GM21529 (cell line): ENCODE results near the gene NRG4.
A peak's percentile ranks its signal among the peaks of the same experiment; 100 is the strongest.
"Not testable (repeated sequence)": the region's sequence is repeated elsewhere in the genome, so short reads cannot be mapped to it uniquely, and the experiment has no call there.

Source experiments
- ATAC-seq: cut with Tn5 transposase; IDR thresholded peaks from one replicate; pipeline ENCODE4 v1.9.1; 2021; ENCODE audit not compliant: unreplicated experiment

Gene NRG4

DNA sequence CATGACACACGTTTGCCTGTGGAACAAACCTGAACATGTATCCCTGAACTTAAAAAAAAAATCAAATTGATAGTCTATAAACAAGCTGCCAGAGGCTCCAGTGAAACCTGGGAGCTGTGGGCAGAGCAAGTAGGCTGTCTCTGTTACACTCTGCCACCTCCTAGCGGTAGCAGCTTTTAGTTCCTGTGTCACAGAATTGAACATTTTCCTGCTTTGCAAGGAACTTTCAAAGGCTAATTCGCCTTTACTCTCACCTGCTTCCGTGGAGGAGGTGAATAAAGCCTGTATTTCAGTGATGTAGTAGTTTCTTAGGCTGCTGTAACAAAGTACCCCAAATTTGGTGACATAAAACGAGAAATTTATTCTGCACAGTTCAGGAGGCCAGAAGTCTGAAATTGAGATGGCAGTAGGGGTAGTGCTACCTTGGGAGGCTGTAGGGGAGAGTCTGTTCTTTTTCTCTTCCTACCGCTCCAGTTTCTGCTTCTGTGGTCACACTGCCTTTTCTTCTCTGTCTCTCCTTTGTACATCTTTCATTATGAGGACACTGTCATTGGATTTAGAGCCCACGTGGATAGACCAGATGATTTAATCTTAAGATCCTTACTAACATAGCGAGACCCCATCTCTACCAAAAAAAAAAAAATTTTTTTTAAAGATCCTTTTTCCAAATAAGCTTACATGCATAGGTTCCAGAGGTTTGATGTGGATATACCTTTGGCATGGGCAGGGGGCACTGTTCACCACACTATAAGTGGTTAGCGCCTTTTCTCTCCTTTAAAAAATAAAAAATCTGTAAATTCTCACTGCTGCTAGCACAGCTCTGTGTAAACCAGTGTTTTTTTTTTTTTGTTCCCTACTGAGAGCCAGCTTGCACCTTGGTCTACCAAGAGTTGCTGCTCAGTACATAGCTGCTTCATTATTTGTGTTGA is 83.3 kb downstream of the NRG4 start:
- ATAC-seq, result no peak

DNA sequence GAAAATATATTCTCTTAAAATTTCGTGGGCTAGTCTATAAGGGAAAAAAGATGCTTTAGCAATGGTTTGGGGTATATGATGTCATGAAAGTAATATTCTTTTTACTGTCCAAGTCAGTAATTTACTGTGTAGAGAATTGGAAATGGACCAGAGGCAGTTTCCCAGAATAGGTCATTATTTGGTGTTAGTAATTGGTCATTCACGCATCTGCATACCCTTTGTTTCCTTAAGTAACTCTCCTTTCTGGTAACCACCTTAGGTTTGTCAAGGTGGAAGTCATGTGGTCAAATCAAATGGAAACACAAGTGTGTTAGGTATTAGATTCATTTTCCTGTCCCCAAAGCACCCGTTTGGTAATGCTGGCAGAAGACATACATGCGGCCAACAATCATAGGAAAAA is 84.6 kb downstream of the NRG4 start:
- ATAC-seq, result no peak

DNA sequence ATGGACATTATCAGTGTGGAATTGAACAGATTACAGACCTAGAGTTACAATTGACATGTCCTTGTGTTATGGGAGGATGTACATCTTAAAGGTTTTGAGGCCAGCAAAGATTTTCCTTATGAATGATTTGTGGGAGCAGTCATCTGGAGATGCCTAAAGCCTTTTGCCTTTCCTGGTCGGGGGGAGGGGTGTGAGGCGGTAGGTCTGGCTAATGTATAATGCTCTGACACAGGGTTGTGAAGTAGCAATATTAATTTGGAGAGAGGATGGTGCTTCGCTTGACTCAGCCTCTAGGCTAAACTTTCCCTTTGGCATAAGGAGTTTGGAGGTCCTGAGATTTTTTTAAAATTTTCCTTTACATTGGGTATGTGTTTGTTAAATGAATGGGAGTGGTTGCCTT is 85.3 kb downstream of the NRG4 start:
- no peak for ATAC-seq

DNA sequence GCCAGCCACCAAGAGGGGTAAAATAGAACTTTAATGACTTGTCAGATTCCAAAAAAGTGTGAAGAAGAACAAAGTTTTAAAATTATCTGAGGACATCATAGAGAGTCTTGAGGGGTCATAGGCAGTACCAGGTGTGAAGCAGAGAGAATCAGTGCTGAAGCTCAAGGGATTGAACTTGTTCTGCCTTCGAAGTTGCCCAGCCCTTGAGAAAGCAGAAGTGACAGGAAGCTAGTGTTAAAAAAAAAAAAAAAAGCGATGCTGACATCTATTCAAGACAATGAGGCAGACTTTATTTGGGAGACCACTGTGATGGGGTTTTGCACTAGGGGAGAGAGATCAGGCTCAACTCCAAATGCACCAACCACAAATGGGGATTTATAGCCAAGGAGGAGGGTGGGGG is 86.8 kb downstream of the NRG4 start:
- ATAC-seq, result no peak

DNA sequence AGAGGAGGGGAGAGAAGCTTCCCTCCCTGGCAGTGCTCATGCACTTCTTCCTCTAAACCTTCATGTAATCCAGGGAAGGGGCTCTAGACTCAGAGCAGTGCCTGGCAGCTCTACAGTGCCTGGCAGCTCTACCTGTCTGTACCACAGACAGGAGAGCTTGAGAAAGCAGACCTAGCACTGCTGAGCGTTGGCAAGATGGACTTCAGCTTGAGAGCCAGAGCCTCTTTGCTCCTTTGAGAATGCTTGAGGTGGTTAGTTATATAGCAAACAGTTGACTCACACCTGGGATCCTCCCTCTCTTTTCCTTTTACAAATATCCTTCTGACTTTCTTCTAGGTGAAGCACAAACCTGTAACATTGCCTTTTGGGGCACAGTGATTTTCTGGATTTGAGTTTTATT is 87.6 kb downstream of the NRG4 start:
- no peak for ATAC-seq

DNA sequence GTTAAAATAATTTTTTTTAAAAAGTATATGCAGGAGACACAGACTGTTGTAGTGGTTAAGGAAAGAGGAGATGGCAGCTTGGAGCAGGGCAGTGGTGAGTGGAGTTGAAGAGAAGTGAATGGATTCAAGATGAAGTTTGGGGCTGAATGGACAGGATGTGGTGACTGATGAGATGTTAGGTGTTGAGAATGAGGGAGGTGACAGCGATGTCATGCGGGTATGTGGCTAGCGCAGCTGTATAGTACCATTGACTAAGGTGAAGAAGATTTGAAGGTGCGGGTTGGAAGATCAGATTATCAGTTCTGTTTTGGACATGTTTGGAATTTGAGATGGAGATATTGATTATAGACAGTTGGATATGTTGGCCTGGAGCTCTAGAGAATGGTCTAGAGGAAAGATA is 88.5 kb downstream of the NRG4 start:
- ATAC-seq, result no peak

DNA sequence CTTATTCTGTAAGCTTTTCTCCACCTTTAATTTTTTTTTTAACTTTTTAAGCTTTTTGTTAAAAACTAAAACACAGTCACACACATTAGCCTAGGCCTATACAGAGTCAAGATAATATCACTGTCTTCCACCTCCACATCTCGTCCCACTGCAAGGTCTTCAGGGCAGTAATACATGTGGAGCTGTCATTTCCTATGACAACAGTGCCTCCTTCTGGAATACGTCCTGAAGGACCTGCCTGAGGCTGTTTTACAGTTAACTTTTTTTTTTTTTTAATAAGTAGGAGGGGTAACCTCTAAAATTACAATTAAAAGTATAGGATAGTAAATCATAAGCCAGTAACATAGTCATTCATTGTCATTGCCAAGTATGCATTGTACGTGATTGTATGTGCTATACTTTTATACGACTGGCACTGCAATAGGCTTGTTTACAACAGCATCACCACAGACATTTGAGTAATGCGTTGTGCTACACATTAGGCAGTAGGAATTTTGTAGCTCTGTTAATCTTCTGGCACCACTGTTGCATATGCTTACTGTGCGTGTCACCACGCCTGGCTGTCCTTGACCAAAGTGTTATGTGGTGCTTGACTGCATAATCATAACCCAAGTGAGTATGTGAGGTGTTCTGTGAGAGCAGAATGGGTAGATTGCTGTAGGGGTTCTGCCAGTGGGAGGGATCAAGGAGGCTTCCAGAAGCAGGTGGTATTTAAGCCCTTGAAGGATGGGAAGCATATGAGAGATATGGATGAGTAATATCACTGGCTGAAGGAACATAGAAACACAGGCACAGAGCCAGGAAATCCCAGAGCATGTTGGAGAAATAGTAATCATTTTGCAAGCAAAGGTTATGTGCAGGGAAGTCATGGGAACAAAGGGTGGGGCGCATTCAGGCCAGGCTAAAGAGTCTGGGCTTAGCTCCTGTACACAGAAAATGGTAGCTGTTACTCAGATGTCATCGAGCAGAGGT is 90.2 kb downstream of the NRG4 start:
- ATAC-seq, result no peak

DNA sequence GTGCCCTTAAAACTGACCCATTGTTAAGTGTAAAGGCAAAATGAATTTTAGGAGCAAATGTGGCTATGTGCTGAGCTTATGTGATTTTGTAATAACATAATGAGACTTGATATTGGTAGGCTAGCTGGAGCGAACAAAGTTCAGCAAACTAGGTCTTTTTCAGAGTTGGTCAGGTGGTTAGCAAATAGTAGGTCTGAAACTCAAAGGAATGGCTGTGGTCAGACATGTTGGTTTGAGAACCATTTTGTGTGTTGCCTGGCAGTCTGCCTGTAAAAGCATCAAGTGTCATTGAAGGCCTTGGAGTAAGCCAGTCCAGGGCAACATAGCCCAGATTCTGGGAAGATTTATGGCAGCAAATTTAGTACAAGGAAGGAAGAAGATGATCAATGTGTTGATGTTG is 92.1 kb downstream of the NRG4 start:
- no peak for ATAC-seq

DNA sequence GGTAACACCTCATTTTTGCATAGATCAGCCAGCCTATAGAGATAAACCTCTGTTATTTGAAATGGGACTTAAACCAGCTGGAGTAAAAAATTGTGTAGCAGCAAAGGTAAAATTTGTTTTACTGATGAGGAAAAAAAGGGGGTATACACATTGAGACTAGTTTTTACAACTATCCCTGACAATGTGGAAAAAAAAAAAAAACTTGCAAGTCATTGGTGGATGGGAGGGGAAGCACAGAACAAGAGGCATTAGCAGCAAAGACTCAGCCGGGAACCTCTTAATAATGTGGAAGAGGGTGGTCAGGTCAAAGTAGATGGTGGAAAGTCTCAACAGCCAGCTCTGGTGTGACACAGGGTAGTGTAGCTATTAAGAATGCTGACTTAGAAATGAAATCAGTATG is 94.1 kb downstream of the NRG4 start:
- ATAC-seq, result no peak

DNA sequence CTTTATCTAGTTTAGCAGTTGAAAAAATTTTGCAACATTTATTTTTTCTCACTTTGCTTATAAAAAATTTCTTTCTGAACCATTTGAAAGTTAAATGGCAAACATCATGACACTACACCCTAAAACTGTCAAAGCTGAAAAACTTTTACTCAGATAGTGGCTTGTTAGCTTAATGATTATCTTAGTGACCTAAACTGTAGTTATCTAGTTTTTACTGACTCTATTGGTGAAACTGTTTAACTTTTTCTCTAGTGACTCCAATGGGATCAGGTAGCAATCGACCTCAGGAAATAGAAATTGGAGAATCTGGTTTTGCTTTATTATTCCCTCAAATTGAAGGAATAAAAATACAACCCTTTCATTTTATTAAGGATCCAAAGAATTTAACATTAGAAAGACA is 95.2 kb downstream of the NRG4 start:
- ATAC-seq, result no peak

DNA sequence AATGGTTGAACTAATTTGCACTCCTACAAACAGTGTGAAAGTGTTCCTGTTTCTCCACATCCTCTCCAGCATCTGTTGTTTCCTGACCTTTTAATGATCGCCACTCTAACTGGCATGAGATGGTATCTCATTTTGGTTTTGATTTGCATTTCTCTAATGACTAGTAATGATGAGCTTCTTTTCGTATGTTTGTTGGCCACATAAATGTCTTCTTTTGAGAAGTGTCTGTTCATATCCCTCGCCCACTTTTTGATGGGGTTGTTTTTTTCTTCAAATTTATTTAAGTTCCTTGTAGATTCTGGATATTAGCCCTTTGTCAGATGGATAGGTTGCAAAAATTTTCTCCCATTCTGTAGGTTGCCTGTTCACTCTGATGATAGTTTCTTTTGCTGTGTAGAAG is 101.9 kb downstream of the NRG4 start:
- ATAC-seq, result not testable (repeated sequence)

DNA sequence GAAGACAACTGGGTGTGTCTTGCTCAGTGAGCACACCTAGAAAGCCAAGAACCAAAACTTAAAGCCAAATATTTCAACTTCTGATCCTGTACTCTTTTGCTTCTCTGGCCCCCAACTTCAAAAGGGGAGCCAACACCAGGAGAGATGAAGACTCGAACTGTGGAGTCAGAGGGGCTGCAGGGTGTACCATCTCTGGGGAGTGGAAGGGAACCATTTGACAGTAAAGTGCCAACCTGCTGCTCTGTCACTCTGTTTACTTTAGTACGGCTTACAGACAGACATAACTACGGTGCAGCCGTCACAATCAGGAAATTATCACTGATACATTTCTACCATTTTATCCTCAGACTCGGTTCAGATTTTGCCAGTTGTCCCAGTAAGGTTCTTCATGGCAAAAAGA is 107.0 kb downstream of the NRG4 start:
- ATAC-seq, result no peak

DNA sequence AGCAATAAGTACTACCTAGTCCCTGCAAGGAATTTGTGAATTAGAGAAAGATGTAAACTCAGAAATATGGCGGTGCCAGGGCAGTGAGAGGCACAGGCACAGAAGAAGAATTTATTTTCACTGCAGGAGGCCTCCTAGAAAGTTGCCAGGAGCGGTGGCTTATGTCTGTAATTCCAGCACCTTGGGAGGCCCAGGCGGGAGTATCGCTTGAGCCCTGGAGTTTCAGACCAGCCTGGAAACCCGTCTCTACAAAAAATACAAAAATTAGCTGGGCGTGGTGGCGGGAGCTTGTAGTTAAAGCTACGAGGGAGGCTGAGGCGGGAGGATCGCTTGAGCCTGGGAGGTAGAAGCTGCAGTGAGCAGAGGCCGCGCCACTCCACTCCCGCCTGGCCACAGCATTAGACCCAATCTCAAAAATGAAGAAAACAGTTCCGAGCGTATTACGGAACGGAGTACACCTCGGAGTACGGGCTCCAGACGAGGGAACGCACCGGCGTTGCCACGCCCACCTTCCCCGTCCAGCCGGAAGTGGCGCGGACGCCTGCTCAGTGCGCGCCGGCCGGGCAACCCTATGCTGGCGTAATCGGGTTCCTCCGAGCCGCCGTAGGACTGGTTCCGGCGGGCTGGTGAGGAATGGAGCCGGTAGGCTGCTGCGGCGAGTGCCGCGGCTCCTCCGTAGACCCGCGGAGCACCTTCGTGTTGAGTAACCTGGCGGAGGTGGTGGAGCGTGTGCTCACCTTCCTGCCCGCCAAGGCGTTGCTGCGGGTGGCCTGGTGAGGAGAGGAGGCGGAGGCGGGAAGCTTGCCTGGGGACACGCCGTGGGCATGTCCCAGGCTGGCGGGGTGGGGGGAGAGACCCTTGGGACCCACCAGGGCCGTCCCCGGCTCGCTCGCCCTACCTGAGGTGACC is 108.6 kb downstream of the NRG4 start, which contains the start of gene FBXO22:
FBXO22 (plus strand) TSS at position 548 of the 909 bp plus-strand sequence; CDS start at position 634, 86 bp downstream.
- peak; percentile 89 for ATAC-seq

DNA sequence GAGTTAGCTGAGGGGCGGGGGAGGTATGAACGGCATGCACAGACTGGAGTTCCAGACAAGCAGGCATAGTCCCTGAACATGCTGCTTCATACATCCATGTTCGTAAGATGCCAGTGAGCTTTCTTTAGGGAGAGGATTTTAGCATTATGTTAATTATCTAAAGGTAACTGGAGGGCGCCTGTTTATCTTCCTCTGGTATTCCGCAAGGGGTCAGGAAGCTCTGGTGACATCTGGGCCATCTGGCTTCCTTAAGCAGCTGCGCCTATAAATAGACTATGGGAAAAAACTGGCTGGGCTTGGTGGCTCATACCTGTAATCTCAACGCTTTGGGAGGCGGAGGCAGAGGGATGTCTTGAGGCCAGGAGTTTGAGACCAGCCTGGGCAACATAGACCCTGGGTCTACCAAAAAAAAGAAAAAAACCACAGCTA is 110.1 kb downstream of the NRG4 start:
- ATAC-seq, result no peak

DNA sequence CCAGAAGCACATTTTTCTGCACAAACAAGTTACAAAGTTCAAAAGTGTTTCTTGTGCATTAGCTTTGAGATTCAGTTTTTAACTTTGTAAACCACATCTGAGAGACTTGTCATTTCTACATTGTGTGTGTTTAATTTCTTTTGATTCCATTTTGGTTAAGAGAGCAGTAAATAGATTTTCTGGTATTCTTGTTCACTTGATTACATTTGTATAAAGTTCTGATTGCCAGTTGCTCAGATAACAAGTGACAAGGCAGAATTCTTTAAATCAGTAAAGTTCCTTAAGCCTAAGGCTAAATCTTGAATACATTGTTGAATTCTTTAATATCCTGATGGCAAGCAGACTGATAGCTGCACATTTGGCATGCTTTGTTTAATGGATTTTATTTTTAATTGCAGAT is 111.6 kb downstream of the NRG4 start:
- no peak for ATAC-seq

DNA sequence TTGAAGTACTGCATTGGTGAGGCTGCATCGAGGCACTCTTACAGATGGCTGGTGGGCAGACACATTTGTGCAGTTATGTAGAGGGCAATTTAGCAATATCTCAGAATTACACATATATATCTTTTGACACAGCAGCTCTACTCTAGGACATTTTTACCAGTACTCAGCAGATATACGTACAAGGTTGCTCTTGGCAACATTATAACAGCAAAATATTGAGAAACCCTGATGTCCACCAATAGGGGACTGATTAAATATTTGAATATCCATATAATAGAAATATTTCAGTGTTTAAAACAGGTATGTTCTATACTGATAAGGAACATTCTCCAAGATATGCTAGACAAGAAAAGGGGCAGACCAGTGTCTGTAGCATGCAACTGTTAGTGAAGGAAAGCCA is 116.5 kb downstream of the NRG4 start:
- no peak for ATAC-seq

DNA sequence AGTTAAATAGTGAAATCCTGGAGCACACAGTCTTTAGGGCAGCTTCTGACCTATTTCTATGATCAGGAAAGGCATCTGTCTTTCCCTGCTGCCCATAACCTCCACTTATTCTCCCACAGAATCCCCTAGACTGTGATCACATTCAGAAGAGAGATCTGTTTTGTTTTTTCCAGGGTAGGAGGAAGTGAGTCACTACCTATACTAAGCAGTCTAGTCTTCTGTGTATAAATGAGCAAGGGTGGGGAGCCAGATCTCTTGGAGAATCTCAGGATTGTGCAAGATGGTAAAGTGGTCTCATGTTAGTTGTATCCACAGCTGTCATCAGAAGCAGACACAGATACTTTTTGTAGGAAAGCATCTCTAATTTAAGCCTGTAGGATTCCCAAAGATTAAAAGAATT is 120.3 kb downstream of the NRG4 start:
- ATAC-seq, result no peak
